GM18526 (cell line): Measurements from ENCODE around the gene COL25A1.

Source experiments
- POLR2A ChIP-seq: IDR thresholded peaks from 3 replicates; pipeline ENCODE4 v1.6.1; 2011; ENCODE audit not compliant: insufficient read length; ENCODE audit errors: extremely low read depth

Gene COL25A1

DNA sequence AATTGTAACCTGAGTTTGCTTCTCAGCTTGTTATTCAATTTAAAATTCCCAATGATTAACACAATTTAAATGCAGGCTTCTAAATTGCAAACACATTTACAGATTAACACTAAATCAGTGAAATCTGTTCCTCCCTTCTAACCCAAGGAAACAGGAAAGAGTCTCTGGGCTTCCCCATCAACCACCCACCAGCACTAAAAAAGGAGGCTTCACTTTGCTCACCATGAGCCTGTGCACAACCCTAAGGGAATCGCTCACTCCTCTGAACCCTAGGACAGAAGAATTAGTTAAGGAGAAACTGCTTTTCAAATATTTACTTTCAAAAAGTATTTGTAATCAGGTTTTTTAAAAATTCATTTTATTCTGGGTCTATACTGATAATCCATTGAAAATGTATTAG lies 155.3 kb downstream of the COL25A1 start:
- TF ChIP-seq POLR2A, result no peak

DNA sequence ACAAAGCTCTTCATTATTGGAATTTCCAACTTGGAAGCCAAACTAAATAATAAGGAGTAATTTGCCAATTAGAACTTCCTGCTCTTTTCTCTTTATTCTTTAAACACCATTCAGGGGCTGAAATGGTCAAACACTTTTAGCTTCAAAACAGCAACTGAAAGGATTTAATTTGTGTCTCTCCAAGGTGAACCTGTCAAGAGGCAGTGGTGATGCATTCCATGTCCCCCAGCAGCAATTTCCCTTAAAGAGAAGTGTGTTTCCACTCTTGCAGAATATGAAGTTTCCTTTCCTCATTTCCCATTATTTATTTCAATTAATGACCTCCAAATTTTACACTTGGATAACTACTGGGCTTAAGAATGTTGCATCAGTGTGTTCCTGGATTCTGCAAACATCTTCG lies 156.0 kb downstream of the COL25A1 start:
- no peak for TF ChIP-seq POLR2A

DNA sequence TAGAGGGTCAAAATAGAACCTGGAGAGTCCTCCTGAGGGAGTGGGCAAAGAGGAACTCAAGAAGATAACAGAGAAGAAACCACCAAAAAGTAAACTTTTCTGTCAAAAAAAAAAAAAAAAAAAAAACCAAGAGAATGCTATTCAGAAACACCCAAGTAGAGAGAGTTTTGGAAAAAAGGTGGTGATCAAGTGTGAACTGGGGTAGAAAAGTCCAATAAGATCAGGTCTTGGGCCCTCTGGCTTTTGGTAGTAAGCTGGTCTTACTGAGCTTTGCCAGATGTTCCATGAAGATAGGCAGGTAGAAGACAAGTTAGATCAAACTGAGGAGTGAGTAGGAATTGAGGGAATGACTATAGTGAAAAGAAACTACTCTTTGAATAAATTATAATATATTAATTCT lies 167.5 kb downstream of the COL25A1 start:
- no peak for TF ChIP-seq POLR2A

DNA sequence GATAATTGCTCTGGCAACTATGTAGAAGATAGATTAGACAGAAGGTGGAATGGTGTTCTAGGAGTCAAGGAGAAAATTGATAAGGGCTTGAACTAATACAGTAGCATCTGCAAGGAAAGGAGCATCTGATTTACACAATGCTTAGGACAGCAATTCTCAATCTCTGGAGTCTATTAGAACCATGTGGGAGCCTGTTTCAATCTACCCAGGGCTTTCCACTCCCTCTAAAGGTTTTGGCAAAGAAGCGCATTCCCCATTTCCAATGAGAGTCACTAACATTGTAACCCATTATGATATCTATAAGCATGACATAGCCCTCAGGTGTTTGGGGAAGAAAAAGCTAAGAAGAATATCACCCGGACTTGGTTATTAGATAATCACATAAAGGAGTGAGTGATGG lies 168.2 kb downstream of the COL25A1 start:
- no peak for TF ChIP-seq POLR2A

DNA sequence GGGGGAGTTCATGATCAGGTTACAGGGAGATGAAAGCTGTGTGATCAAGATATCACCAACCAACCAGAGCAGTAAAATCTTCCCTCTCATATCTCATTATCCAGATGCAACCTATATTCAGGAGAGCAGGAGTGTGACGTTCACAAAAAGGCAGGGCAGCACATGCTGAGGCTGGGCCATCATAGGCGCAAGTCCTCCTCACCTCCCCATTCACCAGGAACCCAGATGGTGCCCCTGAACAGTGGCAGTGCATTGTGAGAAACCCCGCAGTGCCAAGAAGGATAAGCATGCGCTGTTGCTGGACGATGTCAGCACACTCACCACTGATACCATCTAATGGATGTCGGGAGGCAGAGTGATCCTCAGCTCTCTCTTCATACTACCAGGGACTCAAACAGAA lies 170.9 kb downstream of the COL25A1 start:
- TF ChIP-seq POLR2A, result no peak

DNA sequence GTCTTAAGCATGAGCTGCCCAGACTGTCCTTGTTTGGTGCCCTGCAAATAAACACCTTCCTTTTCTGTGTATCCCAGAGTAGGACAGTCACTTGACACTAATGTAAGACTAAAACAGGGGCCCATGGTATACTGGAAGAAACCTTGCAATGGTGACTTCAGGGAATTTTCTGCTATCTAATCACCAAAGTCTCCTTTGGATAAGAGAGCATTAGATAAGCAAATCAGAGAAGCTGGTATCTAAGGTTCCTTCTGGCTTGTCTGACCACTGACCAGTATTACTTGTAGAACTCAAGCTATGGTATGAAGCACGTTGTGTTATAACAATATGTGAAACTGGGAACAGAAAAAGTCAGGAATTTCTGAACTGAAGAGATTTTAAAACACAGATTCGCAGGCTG lies 173.9 kb downstream of the COL25A1 start:
- TF ChIP-seq POLR2A, result no peak

DNA sequence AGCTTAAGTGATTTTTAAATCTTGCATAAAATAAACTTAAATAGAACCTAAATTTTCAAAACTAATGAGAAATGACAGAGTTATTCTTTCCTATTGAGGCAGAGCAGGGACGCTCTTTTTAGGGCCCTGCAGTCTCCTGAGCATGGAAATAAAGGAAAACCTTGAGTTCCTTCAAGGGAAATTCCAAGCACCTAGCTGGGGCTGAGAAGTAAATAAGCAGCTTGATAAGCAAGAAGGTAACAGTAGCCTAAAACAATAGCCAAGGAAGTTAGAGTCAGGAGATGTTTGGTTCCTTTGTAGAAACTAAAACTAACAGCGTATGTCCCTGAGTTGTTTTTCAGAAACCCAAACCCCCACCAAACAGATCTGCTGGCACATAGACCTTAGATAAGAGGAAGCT lies 174.6 kb downstream of the COL25A1 start:
- no peak for TF ChIP-seq POLR2A

DNA sequence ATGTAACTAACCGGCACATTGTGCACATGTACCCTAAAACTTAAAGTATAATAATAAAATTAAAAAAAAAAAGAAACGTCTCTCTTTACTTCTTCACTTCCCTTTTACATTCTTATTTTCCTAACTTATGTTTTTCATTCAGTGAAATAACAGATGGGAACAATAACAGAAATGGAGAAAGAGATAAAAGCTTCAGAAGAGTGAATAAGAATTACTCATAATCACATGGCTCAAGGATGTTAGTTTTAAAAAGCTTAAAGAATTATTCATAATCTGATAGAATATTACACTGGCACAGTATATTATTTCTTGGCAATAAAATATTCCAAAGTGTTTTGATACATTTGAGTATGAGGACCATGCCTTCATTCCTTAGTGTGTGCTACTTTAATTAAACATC lies 175.6 kb downstream of the COL25A1 start:
- no peak for TF ChIP-seq POLR2A

DNA sequence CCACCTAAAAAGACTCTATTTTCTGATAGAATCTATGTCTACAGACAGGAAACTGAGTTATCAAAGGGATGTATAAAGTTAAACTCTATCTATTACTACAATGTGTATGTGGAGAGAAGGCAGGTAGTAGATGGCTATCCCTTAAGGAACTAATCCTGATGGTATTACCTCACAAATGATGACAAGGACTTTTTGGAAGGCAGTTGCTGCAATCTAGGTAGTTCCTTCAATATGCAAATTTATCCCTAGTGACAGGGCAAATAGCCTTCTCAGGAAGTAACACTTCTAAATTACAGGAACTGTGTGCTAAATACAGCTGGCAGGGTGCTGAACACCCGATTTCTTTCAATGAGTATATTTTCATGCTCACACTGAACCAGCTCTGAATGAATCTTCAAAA lies 177.4 kb downstream of the COL25A1 start:
- no peak for TF ChIP-seq POLR2A

DNA sequence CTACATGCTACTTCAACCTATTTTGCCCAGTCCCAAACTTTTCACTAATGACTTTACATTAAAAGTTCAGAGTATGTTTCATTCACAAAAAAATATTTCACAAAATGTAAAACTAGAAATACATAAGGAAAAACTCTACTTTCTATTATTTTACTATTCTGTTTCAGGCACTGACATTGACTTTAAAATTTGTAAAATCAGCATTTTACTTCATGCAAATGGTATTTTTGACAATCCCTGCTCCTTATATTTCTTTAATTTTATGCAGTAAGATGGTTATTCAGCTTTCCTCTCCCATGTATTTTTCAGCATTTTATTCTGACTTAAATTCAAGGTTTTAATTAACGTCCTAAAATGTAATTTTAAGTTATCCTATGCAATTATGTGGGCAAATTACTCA lies 178.5 kb downstream of the COL25A1 start:
- no peak for TF ChIP-seq POLR2A

DNA sequence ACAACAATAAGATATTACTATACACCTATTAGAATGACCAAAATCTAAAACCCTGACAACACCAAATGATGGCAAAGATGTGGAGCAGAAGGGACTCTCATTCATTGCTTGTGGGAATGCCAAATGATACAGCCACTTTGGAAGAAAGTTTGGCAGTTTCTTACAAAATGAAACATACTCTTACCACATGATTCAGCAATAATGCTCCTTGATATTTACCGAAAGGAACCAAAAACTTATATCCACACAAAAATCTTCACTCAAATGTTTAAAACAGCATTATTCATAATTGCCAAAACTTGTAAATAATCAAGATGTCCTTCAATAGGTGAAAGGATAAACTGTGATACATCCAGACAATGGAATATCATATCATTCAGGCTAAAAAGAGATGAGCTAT lies 180.9 kb downstream of the COL25A1 start:
- no peak for TF ChIP-seq POLR2A

DNA sequence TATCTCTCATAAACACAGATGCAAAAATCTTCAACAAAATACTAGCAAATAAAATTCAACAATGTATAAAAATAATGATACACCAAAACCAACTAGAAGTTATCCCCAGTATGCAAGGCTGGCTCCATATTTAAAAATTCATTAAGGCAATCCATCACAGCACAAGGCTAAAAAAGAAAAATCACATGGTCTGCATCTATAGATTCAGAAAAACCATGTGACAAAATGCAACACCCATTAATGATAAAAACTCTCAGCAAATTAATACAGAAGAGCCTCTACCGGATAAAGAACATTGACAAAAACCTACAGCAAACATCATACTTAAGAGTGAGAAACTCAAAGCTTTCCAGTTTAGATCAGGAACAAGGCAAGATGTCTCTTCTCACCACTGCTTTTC lies 182.6 kb downstream of the COL25A1 start:
- TF ChIP-seq POLR2A, result no peak

DNA sequence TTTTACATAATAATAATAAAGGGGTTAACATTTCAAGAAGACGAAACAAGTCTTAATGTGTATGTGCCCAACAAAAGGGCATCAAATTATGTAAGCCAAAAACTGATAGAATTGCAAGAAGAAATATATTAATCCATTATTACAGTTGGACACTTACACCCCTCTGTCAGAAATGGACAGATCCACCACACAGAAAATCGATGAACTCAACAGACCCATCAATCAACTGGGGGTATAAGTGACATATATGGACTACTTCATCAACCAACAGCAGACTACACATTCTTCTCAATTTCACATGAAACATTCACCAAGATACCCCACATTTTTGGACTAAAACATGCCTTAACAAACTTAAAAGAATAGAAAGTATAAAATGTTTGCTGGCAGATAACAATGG lies 183.8 kb downstream of the COL25A1 start:
- TF ChIP-seq POLR2A, result no peak

DNA sequence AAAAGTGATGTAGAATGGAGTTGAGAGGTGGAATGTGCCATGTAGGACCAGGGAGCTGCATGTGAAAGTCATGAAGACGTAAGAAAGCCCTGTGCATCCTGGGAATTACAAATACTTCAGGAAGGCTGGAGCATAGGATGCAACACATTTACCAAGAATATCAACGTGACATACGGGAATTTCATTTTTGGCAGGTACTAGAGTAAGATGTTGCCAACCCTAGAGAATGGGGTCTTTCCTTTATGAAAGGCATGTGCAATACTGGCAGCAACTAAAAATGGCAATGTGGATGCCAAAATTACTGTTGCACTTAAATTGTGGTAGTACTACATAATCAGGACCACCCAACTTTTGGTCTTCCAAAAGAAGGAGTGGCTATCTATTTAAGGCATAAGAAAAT lies 188.0 kb downstream of the COL25A1 start:
- TF ChIP-seq POLR2A, result no peak

DNA sequence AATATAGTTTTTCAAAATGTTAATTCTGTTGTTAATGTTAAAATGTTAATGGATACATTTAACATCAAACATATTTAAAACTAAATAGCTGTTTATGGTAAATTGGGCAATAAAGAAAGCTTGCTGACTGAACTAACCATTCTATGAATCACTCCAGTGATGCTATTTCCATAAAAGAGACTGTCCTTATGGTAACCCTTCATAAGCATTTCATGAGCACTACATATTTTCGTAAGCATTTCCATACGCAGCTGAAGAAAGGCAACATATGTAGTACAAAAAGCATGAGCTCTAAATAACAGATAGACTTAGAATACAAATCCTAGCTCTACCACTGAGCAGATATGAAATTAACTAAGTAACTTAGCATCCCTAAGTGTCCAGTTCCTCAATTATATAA lies 188.9 kb downstream of the COL25A1 start:
- TF ChIP-seq POLR2A, result no peak

DNA sequence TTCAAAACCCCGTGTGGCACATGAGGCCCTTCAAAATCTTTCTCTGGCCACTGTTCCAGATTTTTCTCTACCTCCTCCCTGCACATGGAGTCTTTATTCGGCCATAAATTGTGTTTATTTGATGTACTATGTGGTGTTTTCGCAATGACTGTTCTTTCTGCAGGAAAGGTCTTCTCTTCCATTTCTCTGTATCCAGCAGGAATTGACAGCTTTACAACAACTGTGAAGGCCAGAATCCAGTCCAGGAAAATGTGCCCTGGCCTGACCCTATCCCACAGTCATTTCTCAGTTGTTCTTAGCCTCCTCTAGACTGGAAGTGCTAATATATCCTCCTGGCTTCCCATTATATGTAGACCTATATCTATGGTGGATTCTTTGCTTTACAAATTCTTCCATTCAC lies 191.4 kb downstream of the COL25A1 start:
- no peak for TF ChIP-seq POLR2A

DNA sequence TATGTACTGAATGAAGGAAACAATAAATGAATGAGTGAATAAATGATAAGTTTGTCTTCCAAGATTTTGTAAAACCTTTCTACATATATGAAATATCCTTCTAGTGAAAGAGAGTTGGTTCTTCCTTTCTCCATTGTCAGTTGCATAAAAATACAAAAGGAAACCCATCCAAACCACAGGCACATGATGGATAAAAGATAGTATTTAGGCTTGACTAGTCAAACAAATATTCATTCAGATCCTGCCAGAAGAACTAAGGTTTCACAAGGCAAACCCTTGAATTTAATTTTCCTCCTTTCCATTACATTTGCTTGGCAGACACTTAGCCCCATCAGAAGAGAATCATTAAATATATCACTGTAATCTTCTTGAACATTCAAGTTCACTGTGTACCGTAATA lies 208.4 kb downstream of the COL25A1 start:
- no peak for TF ChIP-seq POLR2A

DNA sequence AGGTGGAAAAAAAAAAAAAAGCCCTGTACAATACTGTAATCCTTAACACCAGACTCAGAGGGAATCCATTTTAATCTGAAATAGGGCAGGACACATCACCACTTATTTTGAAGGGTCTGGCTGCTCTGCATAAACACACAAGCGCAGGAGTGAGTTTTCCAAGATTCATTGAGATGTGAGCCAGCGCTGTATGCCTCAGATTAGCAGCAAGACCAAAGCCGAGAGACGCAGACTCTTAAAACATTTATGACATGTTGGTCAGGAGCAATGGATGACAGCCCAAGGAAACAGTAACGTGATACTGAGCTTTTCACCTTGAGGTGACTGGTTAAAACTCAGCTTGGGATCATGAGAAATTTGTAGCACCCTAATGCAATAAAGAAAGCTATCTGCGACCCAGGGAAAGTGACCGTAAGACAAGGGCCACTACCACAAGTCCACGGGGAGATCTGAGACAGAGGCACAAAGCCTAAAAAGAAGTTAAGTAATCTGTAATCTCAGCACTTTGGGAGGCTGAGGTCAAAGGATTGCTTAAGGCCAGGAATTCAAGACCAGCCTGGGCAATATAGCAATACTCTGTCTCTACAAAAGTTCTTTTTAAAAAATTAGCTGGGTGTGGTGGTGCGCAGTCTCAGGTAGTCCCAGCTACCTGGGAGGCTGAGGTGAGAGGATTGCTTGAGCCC lies 210.6 kb downstream of the COL25A1 start:
- TF ChIP-seq POLR2A, result no peak

DNA sequence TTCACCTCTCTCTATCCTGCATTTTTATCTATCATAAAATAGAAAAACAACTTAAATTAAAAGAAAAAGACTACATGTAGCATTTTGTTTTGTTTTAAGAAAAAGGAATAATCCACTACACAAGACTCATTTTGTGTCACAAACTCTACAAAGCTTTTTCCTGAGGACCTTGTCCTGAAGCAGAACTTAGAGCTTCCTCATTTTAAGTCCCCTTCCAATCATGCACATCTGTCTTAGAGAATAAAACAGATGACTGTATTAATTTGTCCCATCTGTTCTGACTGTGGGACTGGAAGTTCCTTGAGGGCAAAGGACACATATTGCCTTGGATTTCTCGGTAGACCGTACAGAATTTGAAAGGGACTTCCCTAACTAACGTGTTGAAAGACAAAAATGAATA lies 218.5 kb downstream of the COL25A1 start:
- TF ChIP-seq POLR2A, result no peak

DNA sequence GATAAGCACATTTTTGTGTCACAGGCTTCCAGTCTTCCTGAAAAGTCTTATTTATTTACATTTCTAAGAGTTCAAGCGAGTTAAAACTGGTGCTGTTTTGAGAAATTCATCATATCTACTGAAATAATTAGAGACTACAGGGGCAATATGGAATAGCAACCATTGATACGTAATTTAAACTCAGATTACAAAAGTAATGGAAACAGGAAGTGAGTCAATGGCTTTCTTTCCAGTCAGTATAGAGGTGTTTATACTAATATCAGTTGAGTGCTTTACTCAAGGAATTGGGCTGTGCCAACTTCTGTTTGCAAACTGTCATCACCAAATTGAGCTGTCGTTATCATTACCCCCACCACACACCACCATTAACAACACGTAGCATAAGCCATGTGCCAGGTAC lies 222.7 kb downstream of the COL25A1 start:
- TF ChIP-seq POLR2A, result no peak
